SK-N-MC (cell line): ENCODE measurements around the gene MYOF.

Source experiments
- EZH2 ChIP-seq: fragments of 200-600 bp; sonication (generic); IDR thresholded peaks from one replicate; pipeline ENCODE4 v1.6.1; 2017; ENCODE audit warnings: antibody characterized with exemption
- FOXP2 ChIP-seq: optimal IDR thresholded peaks from 2 replicates; pipeline ENCODE3; 2011; ENCODE audit warnings: mild to moderate bottlenecking, moderate library complexity; ENCODE audit not compliant: insufficient read depth; ENCODE audit errors: extremely low read length, control extremely low read depth
- POLR2AphosphoS5 ChIP-seq: IDR thresholded peaks from 2 replicates; pipeline ENCODE4 v1.6.1; 2012; ENCODE audit warnings: mild to moderate bottlenecking, low read depth, low read length, borderline replicate concordance

DNA sequence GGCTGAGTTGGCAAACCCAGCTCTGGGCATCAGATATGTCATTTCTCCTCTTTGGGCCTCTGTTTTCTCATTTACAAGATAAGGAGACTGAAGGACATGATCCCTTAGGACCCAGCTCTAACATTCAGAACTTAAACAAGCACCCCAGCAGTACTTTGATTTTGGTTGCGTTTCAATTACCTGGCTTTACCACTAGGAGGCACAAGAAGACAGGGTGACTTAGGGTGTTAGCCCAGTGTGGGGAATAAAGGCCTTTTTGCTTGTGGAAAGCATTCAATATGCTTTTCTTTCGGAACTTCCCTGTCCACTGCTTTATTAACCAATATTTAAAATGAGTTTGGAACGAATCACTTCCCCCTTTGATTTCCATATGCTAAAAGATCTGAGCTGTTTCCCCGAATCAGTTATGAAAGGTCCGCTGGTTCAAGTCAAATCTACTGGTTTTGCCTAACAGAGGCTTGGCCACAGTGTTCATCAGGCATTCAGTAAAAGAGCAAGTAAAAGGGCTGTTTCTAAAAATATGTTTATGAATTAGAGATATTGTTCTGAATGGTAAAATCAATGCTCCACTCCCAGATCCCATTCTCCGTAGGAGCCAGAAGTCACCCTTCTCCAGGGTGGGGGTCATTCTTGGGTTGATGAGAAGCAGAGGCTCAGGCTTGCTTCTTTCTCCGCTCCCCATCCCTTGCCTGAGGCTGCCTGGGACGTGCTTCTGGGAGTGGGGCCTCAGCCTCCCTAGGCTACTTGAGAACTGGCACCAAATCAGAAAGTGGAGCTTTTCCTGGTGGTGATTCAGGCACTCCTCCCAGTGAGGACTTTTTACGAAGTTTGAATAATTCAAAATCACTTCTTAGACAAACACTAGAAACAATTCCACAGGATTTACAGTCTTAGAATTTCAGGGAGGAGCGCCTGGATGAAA lies 105.5 kb downstream of the MYOF start:
- TF ChIP-seq EZH2 = no peak
- TF ChIP-seq POLR2AphosphoS5 = no peak
- no peak for TF ChIP-seq FOXP2
